GM12801 (cell line): ENCODE results near the gene BHLHE40.

Experiments
- TF ChIP-seq, protein P1 (sequence below): IDR thresholded peaks from one replicate; pipeline ENCODE4 v1.5.1; 2011; ENCODE audit warnings: control low read depth; ENCODE audit not compliant: insufficient read length; ENCODE audit errors: extremely low read depth

BHLHE40 gene

DNA sequence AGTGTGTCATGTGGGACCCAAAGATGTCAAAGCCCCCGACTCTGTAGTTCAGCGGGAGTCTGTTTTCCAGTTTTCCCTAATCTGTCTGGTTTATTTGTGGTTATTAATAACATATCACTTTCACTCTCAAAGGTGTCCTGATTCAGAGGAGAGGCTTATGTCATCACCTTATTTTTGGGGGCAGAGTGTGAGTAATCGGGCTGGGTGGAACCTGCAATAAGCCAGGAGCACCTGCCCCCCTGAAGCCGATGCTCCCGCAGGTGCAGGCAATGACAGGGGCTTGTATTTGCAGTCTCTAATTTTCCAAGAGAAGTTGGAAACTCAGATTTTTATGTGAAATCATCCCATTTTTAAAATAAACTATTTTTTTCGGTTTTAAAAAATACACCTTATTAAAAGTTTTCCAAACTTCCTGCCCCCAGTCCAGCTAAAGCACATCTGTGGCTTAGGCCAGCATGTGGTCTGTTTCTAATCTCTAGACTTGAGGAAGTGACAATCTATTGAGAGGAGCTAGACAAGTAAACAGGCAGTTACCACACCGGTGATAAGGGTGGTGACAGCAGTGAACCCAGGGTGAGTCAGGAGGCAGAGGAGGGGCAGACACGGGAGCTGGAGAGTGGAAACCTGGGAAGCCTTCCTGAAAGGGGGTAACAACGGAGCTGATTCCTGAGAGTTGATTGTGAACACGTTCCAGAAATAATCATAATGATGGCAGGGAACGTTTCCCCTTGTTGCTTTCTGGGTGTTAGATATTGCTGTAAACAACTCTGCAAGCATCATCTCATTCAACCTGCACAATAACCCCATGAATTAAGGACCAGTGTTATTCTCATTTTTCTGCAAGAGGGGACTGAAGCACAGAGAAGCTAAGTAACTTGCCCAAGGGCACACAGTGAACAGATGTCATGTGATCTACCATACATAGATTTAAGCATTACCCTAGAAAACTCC, 37.2 kb downstream of the BHLHE40 start:
- TF ChIP-seq, protein P1, sequence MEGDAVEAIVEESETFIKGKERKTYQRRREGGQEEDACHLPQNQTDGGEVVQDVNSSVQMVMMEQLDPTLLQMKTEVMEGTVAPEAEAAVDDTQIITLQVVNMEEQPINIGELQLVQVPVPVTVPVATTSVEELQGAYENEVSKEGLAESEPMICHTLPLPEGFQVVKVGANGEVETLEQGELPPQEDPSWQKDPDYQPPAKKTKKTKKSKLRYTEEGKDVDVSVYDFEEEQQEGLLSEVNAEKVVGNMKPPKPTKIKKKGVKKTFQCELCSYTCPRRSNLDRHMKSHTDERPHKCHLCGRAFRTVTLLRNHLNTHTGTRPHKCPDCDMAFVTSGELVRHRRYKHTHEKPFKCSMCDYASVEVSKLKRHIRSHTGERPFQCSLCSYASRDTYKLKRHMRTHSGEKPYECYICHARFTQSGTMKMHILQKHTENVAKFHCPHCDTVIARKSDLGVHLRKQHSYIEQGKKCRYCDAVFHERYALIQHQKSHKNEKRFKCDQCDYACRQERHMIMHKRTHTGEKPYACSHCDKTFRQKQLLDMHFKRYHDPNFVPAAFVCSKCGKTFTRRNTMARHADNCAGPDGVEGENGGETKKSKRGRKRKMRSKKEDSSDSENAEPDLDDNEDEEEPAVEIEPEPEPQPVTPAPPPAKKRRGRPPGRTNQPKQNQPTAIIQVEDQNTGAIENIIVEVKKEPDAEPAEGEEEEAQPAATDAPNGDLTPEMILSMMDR: no peak

DNA sequence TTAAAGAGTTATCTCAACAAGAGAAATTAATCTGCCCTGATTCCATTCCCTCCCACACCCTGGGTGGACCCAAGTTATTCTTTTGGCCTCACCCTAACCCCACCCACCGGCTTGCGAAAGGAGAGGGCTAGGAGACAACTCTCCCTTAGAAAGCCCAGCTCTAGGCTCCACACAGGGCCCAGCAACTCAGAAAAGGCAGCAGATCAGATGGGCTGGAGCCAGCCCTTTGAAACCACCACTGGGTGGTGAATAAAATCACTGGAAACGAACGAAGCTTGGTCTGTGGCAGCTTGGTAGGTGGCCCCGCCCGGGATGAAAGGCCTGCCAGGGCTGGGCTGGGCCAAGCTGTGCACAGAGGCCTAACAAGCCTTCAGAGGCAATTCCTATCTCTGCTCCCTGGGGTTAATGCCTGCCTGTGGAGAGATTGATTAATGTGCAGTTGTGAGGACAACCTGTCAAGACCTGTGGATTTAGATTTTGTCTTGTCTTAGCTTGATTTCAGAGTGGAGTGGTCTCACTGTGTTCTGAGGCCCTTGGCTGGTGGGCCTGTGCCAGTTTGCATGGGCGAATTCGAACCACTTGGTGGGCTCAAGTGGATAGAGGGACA, 38.8 kb downstream of the BHLHE40 start:
- TF ChIP-seq, protein P1: no peak

DNA sequence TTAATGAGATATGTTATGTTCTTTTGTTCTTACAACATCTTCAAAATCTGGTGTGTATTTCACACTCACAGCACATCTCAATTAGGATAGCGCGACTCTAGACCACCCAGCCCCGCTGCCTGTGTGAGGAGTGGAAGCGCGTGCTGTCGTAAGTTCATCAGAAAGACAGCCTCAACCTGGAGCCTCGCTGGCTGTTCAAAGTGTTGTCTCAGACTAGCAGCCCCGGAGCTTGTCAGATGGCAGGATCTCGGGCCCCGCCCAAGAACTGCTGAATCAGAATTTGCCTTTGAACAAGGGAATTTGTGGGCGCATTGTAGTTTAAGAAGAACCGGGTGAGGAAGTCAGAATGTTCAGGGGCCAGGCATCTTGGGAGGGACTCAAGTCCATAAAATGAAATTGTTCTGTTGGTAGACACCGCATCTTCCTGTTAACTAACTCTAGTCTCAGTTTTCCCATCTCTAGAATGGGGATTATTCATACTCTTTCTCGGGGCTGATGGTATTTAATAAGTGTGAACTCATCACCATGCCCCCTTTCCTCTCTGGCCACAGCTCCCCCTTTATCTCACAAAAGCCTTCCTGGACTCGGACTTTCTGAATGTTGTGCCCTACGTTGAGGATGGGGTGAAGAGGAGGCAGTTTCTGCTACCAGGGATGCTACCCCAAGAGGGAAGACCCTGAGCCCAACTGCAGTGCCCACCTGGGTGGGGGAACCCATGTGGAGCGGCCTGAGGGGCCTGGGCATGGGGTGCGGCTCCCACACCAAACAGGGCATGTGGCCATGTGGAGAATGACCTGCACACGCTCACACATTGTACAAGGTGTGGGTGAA, 40.4 kb downstream of the BHLHE40 start:
- TF ChIP-seq, protein P1: no peak

DNA sequence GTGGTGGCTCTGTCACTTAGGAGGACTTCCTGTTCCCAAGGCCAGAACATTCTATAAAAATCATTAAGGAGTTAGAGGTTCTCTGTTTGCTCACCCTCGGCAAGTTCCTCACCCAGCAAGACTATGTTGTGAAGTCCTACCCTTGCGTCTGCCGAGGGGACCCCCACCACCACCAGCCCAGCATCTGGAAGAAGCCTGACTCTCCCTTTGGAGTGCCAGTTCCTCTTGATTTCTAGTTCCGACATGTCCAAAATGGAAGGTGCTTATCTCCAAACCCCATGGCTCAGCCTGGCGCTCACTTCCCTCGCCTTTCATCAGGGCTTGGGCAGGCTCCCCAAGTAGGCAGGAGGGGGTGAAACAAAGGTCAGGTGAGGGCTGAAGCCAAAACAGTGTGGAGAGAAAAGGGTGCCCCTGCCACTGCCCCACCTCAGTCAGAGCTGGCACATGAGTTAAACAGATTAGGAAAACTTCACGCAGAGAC, 41.0 kb downstream of the BHLHE40 start:
- TF ChIP-seq, protein P1: no peak

DNA sequence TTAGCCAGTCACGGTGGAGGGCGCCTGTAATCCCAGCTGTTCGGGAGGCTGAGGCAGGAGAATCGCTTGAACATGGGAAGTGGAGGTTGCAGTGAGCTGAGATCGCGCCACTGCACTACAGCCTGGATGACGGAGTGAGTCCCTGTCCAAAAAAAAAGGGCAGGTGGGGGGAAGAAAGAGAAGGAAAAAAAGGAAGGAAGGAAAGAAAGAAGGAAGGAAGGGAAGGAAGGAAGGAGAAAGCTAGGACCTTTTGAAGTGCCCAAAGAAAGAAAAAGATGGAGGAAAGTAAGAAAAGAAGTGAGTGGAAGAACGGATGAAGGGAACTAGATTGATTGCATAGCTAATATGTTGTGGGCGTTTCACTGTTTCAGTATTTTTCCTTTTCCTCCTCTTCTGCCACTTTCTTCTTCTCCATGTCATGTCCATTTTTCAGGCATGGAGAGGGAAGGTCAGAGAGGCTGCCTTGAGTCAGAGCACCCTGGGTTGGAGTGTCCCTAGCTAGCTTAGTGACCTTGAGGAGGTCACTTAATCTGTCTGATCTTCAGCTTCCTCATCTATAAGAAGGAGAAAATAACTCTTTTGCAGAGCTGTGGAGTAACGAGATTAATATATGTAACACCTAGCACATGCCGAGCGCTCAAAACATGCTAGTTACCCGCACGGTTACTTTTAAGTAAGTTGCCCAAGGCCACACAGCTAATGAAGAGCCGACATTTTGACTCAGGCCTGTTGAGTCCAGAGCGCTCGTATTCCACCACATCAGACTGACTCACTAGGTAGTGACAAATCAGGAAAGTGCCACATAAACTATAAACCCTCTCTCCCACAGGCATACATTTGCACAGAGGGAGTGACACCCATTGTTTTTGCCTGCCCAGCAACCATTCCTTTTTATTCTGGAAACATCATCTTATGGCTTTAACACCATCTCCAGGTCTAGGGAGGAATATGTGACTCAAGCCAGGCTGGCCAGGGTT, 42.2 kb downstream of the BHLHE40 start:
- TF ChIP-seq, protein P1: no peak

DNA sequence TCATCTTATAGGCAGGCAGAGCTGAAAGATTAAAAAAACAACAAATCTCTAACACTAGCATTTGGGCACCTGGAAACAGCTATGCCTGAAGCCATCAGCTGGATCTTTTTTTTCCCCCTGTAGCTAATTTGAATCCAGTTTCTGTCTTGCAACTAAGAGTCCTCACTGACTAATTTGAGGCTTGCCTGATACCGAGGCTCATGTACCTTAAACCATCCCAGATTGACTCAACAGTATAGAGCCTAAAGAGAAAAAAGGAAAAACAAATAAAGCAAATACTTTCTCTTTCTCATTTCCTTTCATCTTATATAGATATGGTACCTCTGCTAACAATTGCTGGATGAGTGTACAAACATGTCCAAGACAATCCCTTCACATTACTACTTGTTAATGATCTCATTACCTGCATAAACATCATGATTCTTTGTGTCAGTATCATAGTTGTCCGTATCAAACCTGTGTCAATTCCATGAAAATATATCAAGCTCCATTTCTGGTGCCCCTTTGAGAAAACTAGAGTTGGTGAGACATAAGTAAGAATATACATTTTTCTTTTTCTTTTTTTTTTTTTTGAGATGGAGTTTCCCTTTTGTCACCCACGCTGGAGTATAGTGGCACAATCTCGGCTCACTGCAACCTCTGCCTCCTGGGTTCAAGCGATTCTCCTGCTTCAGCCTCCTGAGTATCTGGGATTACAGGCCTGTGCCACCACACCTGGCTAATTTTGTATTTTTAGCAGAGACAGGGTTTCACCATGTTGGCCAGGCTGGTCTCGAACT, 43.1 kb downstream of the BHLHE40 start:
- TF ChIP-seq, protein P1: no peak
